ENCODE results near the gene MON2. TPM values are rescaled to one million over a fixed set of nuclear protein-coding genes. Genes with fewer than 3 reads are reported as not detected.
"Not testable (repeated sequence)": the region's sequence is repeated elsewhere in the genome, so short reads cannot be mapped to it uniquely, and the experiment has no call there.

The MON2 gene
- total RNA-seq, 4 donors from 2014 or later = 78.6 to 102 (median 97.7) TPM

GRCh38 chr12:62435303-62436163 lies 31.1 kb upstream of the MON2 start:
- peaks cover 0 to under 1% (median 0%) of the 10 kb centered on the region in 4 donors for H3K9me3 ChIP-seq
- peaks cover 0 to 14% (median 0%) of the 10 kb centered on the region in 4 donors for H3K4me1 ChIP-seq
- peak overlapping the region; percentile 14 to 51 (median 44) for H3K4me3 ChIP-seq
- DNase-seq = peak; percentile 22 to 59 (median 54)
- H3K27me3 ChIP-seq = no peaks in the 10 kb centered on the region
- no peak overlapping the region for H3K27ac ChIP-seq
- TF ChIP-seq POLR2A (IDR thresholded peaks at IDR 0.05) (no peak), CTCF (IDR thresholded peaks at IDR 0.05) (peak in 4 of 6 experiments; percentile 17 to 31 (median 25))
- H3K36me3 ChIP-seq = no peaks in the 10 kb centered on the region

DNA sequence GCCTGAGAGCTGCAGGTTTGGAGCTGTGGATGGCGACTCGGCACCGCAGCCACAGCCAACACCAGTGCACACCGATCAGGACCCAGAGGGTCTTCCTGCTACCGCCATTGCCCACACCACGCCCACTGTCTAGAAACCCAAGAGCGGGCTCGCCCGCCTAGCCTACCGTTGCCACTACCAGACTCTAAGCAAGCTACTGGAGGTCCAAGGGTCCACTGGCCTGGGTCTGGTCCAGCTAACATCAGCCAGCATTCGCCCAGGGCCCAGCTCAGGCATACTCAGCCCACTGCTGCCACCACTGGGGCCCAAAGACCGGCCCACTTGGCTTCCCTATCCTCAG lies 30.5 kb upstream of the MON2 start:
- H3K9me3 ChIP-seq = peaks cover 0 to 2% (median 0%) of the 10 kb centered on the region in 4 donors
- no peaks in the 10 kb centered on the region for H3K36me3 ChIP-seq

GRCh38 chr12:62438098-62438692 lies 28.4 kb upstream of the MON2 start:
- peak in 2 of 3 donors; percentile 32 to 80 for DNase-seq
- TF ChIP-seq POLR2A (IDR thresholded peaks at IDR 0.05) (no peak), CTCF (IDR thresholded peaks at IDR 0.05) (peak; percentile 31 to 78 (median 74))
- no peaks in the 10 kb centered on the region for H3K27me3 ChIP-seq
- H3K4me3 ChIP-seq = no peak overlapping the region
- no peaks in the 10 kb centered on the region for H3K36me3 ChIP-seq
- H3K4me1 ChIP-seq = peaks cover 0 to 14% (median 0%) of the 10 kb centered on the region in 4 donors
- H3K27ac ChIP-seq = no peak overlapping the region
- H3K9me3 ChIP-seq = peaks cover 0 to 2% (median 0%) of the 10 kb centered on the region in 4 donors

More for the DNA sequence above, 30.5 kb upstream of the MON2 start:
- TF ChIP-seq POLR2A (IDR thresholded peaks at IDR 0.05) = no peak
- no peak for TF ChIP-seq CTCF (IDR thresholded peaks at IDR 0.05)
- Histone ChIP-seq H3K27me3 (no peaks in the 10 kb centered on the region), H3K4me1 (peaks cover 0 to 14% (median 0%) of the 10 kb centered on the region in 4 donors), H3K4me3 (no peak overlapping the region), H3K27ac (no peak overlapping the region)
- DNase-seq = no peak

DNA sequence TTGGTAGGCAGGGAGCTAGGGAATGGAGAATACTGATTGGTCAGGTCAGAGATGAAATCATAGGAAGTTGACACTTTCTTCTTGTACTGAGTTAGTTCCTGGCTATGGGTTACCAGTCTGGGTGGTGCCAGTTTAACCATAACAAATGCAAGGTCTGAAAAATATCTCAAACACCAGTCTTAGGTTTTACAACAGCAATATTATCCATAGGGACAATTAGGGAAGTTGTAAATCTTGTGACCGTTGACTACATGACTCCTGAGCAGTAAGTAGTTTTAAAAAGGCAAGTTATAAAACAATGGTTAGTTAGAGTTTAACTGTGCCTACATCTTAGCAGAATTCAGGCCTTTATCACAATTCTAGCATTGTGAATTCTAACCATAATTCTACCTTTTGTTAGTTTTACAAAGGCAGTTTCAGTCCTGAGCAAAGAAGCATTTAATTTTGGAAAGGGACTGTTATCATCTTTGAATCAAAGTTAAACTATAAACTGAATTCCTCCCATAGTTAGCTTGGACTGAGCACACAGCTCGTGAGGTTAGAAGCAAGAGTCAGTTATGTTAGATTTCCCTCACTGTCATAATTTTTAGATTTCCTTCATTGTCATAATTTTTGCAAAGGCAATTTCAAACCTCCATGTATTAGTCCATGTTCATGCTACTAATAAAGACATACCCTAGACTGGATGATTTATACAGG lies 19.7 kb upstream of the MON2 start:
- H3K4me3 ChIP-seq = no peak overlapping the region
- no peak for TF ChIP-seq CTCF (IDR thresholded peaks at IDR 0.05)
- no peak for TF ChIP-seq POLR2A (IDR thresholded peaks at IDR 0.05)
- no peaks in the 10 kb centered on the region for H3K27me3 ChIP-seq
- H3K27ac ChIP-seq = no peak overlapping the region
- peaks cover 0 to 7% (median 0%) of the 10 kb centered on the region in 4 donors for H3K9me3 ChIP-seq
- H3K4me1 ChIP-seq = no peaks in the 10 kb centered on the region
- H3K36me3 ChIP-seq = no peaks in the 10 kb centered on the region
- no peak for DNase-seq

GRCh38 chr12:62448436-62448835 lies 18.2 kb upstream of the MON2 start:
- Histone ChIP-seq H3K9me3 (peaks cover 0 to 7% (median 0%) of the 10 kb centered on the region in 4 donors), H3K27ac (no peak overlapping the region), H3K4me1 (no peaks in the 10 kb centered on the region), H3K36me3 (no peaks in the 10 kb centered on the region), H3K4me3 (no peak overlapping the region), H3K27me3 (no peaks in the 10 kb centered on the region)
- no peak for DNase-seq
- TF ChIP-seq POLR2A (IDR thresholded peaks at IDR 0.05) (no peak), CTCF (IDR thresholded peaks at IDR 0.05) (no peak)

DNA sequence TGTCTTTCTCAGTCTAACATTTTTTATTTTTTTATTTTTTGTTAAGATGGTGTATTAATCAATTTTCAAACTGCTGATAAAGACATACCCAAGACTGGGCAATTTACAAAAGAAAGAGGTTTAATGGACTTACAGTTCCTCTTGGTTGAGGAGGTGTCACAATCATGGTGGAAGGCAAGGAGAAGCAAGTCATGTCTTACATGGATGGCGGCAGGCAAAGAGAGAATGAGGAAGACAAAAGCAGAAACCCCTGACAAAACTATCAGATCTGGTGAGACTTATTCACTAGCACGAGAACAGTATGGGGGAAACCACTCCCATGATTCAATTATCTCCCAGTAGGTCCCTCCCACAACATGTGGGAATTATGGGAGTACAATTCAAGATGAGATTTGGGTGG lies 11.2 kb upstream of the MON2 start:
- DNase-seq, H3K36me3 ChIP-seq, H3K27me3 ChIP-seq, H3K27ac ChIP-seq, H3K4me1 ChIP-seq, H3K4me3 ChIP-seq, H3K9me3 ChIP-seq: not testable (repeated sequence)

Data from Peyer's patch (tissue), 4 donors.